Measurements from ENCODE around the gene CCDC50. TPM values are rescaled to one million over a fixed set of nuclear protein-coding genes. Genes with fewer than 3 reads are reported as not detected.

Gene CCDC50
- total RNA-seq, 1 experiment from 2014 or later, result 80.9 TPM

DNA sequence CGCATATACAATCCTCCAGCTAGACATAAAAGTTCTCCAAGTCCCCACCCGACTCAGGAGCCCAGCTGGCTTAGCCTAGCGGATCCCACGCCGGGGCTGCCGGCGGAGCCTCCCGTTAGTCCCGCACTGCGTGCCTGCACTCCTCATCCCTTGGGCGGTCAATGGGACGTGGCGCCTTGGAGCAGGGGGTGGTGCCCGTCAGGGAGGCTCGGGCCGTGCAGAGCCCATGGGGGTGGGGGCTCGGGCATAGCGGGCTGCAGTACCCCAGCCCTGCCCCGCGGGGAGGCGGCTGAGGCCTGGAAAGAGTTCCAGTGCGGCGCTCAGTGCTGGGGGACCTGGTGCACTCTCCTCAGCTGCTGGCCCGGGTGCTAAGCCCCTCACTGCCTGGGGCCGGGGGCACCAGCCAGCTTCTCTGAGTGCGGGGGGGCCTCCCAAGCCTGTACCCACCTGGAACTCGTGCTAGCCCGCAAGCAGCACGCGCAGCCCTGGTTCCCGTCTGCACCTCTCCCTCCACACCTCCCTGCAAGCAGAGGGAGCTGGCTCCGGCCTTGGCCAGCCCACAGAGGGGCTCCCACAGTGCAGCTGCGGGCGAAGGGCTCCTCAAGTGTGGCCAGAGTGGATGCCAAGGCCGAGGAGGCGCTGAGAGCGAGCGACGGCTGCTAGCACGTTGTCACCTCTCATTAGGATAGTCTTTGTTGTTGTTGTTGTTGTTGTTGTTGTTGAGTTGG, 12.2 kb upstream of the CCDC50 start:
- ChIA-PET POLR2A (ENCODE audit: unreplicated experiment) (no interaction called here), CTCF (no interaction called here)
- no peak for DNase-seq
- Histone ChIP-seq H2AFZ (ENCODE audit: low read length) (no peak overlapping the region), H3K9ac (ENCODE audit: low read length) (no peak overlapping the region), H3F3A (ENCODE audit: low read length, unreplicated experiment) (no peaks in the 10 kb centered on the region), H4K20me1 (ENCODE audit: low read length) (no peaks in the 10 kb centered on the region), H3K27me3 (ENCODE audit: low read length) (no peaks in the 10 kb centered on the region), H3K4me1 (ENCODE audit: insufficient read depth, low read length) (no peaks in the 10 kb centered on the region), H3K4me3 (ENCODE audit: low read length) (no peak overlapping the region), H3K27ac (ENCODE audit: low read length) (no peak overlapping the region), H3K4me2 (ENCODE audit: low read length) (no peak overlapping the region), H3K9me2 (replicated peaks; ENCODE audit: low read length) (no peaks in the 10 kb centered on the region), H3K79me2 (ENCODE audit: low read length) (no peaks in the 10 kb centered on the region), H3K9me3 (ENCODE audit: low read length) (no peaks in the 10 kb centered on the region), H3K36me3 (ENCODE audit: low read depth, low read length) (no peaks in the 10 kb centered on the region)
- no peak for ATAC-seq
- TF ChIP-seq EZH2 (IDR thresholded peaks at IDR 0.05; ENCODE audit: low read length, unreplicated experiment) (no peak), EZH2phosphoT487 (IDR thresholded peaks at IDR 0.05; ENCODE audit: borderline replicate concordance, low read length) (no peak)
- TF ChIP-seq, protein P1, sequence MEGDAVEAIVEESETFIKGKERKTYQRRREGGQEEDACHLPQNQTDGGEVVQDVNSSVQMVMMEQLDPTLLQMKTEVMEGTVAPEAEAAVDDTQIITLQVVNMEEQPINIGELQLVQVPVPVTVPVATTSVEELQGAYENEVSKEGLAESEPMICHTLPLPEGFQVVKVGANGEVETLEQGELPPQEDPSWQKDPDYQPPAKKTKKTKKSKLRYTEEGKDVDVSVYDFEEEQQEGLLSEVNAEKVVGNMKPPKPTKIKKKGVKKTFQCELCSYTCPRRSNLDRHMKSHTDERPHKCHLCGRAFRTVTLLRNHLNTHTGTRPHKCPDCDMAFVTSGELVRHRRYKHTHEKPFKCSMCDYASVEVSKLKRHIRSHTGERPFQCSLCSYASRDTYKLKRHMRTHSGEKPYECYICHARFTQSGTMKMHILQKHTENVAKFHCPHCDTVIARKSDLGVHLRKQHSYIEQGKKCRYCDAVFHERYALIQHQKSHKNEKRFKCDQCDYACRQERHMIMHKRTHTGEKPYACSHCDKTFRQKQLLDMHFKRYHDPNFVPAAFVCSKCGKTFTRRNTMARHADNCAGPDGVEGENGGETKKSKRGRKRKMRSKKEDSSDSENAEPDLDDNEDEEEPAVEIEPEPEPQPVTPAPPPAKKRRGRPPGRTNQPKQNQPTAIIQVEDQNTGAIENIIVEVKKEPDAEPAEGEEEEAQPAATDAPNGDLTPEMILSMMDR (conservative IDR thresholded peaks at IDR 0.05; ENCODE audit: low read depth, low read length), result no peak
- BruUV-seq (replicated peaks), result no TSS peak
- intact Hi-C loops (cut with micrococcal nuclease), result no loop called here

GRCh38 chr3:191320316-191320715, 8.9 kb upstream of the CCDC50 start:
- TF ChIP-seq, protein P1 (conservative IDR thresholded peaks at IDR 0.05; ENCODE audit: low read depth, low read length), result no peak
- TF ChIP-seq EZH2phosphoT487 (IDR thresholded peaks at IDR 0.05; ENCODE audit: borderline replicate concordance, low read length), result no peak
- no peak for TF ChIP-seq EZH2 (IDR thresholded peaks at IDR 0.05; ENCODE audit: low read length, unreplicated experiment)
- no peak overlapping the region for H3K9ac ChIP-seq (ENCODE audit: low read length)
- no peaks in the 10 kb centered on the region for H3K4me1 ChIP-seq (ENCODE audit: insufficient read depth, low read length)
- ATAC-seq, result no peak
- no peak overlapping the region for H3K4me3 ChIP-seq (ENCODE audit: low read length)
- no peak overlapping the region for H3K27ac ChIP-seq (ENCODE audit: low read length)
- H3K9me2 ChIP-seq (replicated peaks; ENCODE audit: low read length), result no peaks in the 10 kb centered on the region
- H2AFZ ChIP-seq (ENCODE audit: low read length), result no peak overlapping the region
- intact Hi-C loops (cut with micrococcal nuclease), result no loop called here
- no peaks in the 10 kb centered on the region for H3K27me3 ChIP-seq (ENCODE audit: low read length)
- no peak overlapping the region for H3K4me2 ChIP-seq (ENCODE audit: low read length)
- DNase-seq, result no peak
- ChIA-PET CTCF (no interaction called here), POLR2A (ENCODE audit: unreplicated experiment) (no interaction called here)
- no peaks in the 10 kb centered on the region for H3K79me2 ChIP-seq (ENCODE audit: low read length)
- no peaks in the 10 kb centered on the region for H3K9me3 ChIP-seq (ENCODE audit: low read length)
- H3F3A ChIP-seq (ENCODE audit: low read length, unreplicated experiment), result no peaks in the 10 kb centered on the region
- H4K20me1 ChIP-seq (ENCODE audit: low read length), result no peaks in the 10 kb centered on the region
- H3K36me3 ChIP-seq (ENCODE audit: low read depth, low read length), result no peaks in the 10 kb centered on the region
- no TSS peak for BruUV-seq (replicated peaks)

DNA sequence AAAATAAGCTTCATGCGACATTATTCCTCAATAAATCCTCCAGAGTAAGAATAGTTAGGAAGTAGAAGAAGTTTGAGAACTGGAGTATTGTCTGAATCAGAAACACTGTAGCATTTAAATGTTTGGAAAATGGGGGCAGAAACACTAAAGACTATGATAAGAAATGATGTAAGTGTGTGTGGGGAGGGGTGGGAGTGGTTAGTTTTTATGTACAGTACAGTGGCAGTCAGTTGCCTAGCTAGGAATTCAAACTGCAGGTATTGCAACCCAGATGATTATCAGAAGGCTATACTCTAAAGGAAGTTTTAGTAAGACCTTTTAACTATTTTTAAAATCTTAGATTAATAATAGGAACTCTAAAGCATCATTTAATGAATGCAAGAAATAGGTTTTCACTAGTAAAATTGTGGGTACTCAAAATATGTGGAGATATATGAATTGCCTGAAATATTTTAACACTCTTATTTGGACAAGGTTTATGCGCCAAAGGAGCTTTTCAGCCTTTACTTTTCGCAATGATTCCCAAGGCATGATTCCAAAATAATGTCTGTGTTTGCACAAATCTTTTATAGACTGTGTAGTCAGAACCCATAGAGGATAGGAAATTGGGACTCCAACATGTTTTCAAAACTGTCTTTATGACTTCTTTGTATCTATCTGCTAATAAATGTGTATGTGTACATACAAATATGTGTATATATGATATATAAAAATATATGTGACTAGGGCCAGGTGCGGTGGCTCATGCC, 8.0 kb upstream of the CCDC50 start:
- no peak for TF ChIP-seq EZH2phosphoT487 (IDR thresholded peaks at IDR 0.05; ENCODE audit: borderline replicate concordance, low read length)
- no peak for TF ChIP-seq EZH2 (IDR thresholded peaks at IDR 0.05; ENCODE audit: low read length, unreplicated experiment)
- TF ChIP-seq, protein P1 (conservative IDR thresholded peaks at IDR 0.05; ENCODE audit: low read depth, low read length), result no peak
- CTCF ChIA-PET, result no interaction called here
- Histone ChIP-seq H3K9me2 (replicated peaks; ENCODE audit: low read length) (no peaks in the 10 kb centered on the region), H3F3A (ENCODE audit: low read length, unreplicated experiment) (no peaks in the 10 kb centered on the region), H3K4me1 (ENCODE audit: insufficient read depth, low read length) (no peaks in the 10 kb centered on the region), H3K36me3 (ENCODE audit: low read depth, low read length) (no peaks in the 10 kb centered on the region), H3K4me3 (ENCODE audit: low read length) (no peak overlapping the region), H3K79me2 (ENCODE audit: low read length) (no peaks in the 10 kb centered on the region), H3K9me3 (ENCODE audit: low read length) (no peaks in the 10 kb centered on the region), H3K9ac (ENCODE audit: low read length) (no peak overlapping the region), H4K20me1 (ENCODE audit: low read length) (no peaks in the 10 kb centered on the region), H3K4me2 (ENCODE audit: low read length) (no peak overlapping the region), H2AFZ (ENCODE audit: low read length) (no peak overlapping the region), H3K27me3 (ENCODE audit: low read length) (no peaks in the 10 kb centered on the region), H3K27ac (ENCODE audit: low read length) (no peak overlapping the region)
- DNase-seq (peak; percentile 27), ATAC-seq (peak; percentile 51)
- POLR2A ChIA-PET (ENCODE audit: unreplicated experiment), result no interaction called here
- intact Hi-C loops (cut with micrococcal nuclease), result no loop called here
- no TSS peak for BruUV-seq (replicated peaks)
